K562 (cell line): ENCODE data around the gene CRIP1. TPM values are rescaled to one million over a fixed set of nuclear protein-coding genes. Genes with fewer than 3 reads are reported as not detected.

Source experiments
- ATAC-seq: fragments of 200-7000 bp; cut with Tn5 transposase; 3 replicates; pipeline ENCODE4 v1.9.1; 2020; ENCODE audit warnings: moderate library complexity
- BruUV-seq: library from RNA; stranded (reverse); fragments of 400-500 nt; replicated peaks from 2 replicates; lab custom pipeline; 2021; lab: Mats Ljungman, UMichigan
- CTCF ChIA-PET: fragments of 300-600 bp; formaldehyde crosslinking; extraction: SDS; loops from one replicate; lab custom pipeline; 2021; ENCODE audit warnings: low intra/inter-chr PET ratio; lab: Yijun Ruan, JAX
- POLR2A ChIA-PET: fragments of 300-600, 350-650 bp; sonication (Branson Sonifier 250); formaldehyde crosslinking; extraction: SDS; loops from one replicate; lab custom pipeline; 2021; ENCODE audit warnings: antibody characterized with exemption, inconsistent platforms; lab: Yijun Ruan, JAX
- DNase-seq, 4 experiments: peaks; one replicate each; pipeline versions ENCODE4 v3.0.0 to v3.0.0-alpha.2; 2011 to 2018; ENCODE audit warnings: low spot score in 3 of 4, mixed read lengths in 3 of 4; ENCODE audit errors: extremely low read depth in 1 of 4
- FAIRE-seq: peaks from 2 replicates; lab custom pipeline; 2011; peaks lifted over from hg19 to GRCh38; lab: Jason Lieb, UNC
- H2AFZ ChIP-seq: 2 replicates; pipeline ENCODE4 v1.6.0; 2011; ENCODE audit warnings: low read depth, low read length, control low read depth, inconsistent platforms
- H3K27ac ChIP-seq: fragments of 200-600 bp; 3 replicates; pipeline ENCODE4 v1.8.0; 2011; ENCODE audit warnings: low read depth, mild to moderate bottlenecking, control low read depth, inconsistent platforms, low read length, moderate library complexity, mixed read lengths; ENCODE audit errors: extremely low read depth
- H3K27me3 ChIP-seq, 2 experiments: fragments of 300-600 bp in 1 of 2; 2 replicates in 1 of 2; 3 replicates in 1 of 2; pipeline versions ENCODE4 v1.6.0 to v1.8.0; 2011; ENCODE audit warnings: inconsistent platforms in 2 of 2, low read length in 2 of 2, mild to moderate bottlenecking in 1 of 2, mixed read lengths in 1 of 2, moderate library complexity in 1 of 2; ENCODE audit not compliant: control insufficient read depth in 2 of 2, insufficient read depth in 2 of 2
- H3K36me3 ChIP-seq: fragments of 300-600 bp; 3 replicates; pipeline ENCODE4 v1.8.0; 2011; ENCODE audit warnings: mild to moderate bottlenecking, low read length, inconsistent platforms; ENCODE audit not compliant: control insufficient read depth, insufficient read depth
- H3K4me1 ChIP-seq, 2 experiments: fragments of 200-600 bp in 1 of 2; replicated peaks in 1 of 2; 2 replicates in 1 of 2; 3 replicates in 1 of 2; pipeline versions ENCODE4 v1.5.1 to v1.8.0; 2011; ENCODE audit warnings: inconsistent platforms in 2 of 2, low read length in 2 of 2, mild to moderate bottlenecking in 1 of 2, mixed read lengths in 1 of 2, moderate library complexity in 1 of 2; ENCODE audit not compliant: control insufficient read depth in 2 of 2, insufficient read depth in 2 of 2
- H3K4me2 ChIP-seq: 2 replicates; pipeline ENCODE4 v1.6.1; 2011; ENCODE audit warnings: low read length, control low read depth, inconsistent platforms, mixed read lengths; ENCODE audit not compliant: insufficient read depth
- H3K4me3 ChIP-seq: fragments of 200-600 bp; sonication (generic), shearing (Covaris generic); 2 replicates; pipeline ENCODE4 v1.5.1; 2016; ENCODE audit warnings: control low read depth, inconsistent platforms
- H3K79me2 ChIP-seq: fragments of 200-600 bp; 3 replicates; pipeline ENCODE4 v1.8.0; 2011; ENCODE audit warnings: low read length, inconsistent platforms; ENCODE audit not compliant: control insufficient read depth, insufficient read depth
- H3K9ac ChIP-seq, 2 experiments: 2 replicates each; pipeline versions ENCODE4 v1.6.0 to v1.6.1; 2011; ENCODE audit warnings: low read depth in 2 of 2, low read length in 2 of 2, control low read depth in 1 of 2, inconsistent platforms in 1 of 2, mild to moderate bottlenecking in 1 of 2, mixed read lengths in 1 of 2; ENCODE audit not compliant: insufficient read depth in 1 of 2
- H3K9me1 ChIP-seq: one replicate; pipeline ENCODE4 v1.6.0; 2011; ENCODE audit warnings: inconsistent platforms, mild to moderate bottlenecking, low read length, moderate library complexity; ENCODE audit not compliant: control insufficient read depth, insufficient read depth
- H3K9me3 ChIP-seq: replicated peaks from 2 replicates; pipeline ENCODE4 v1.5.1; 2011; ENCODE audit warnings: low read depth, low read length, inconsistent platforms; ENCODE audit not compliant: control insufficient read depth, insufficient read depth
- H4K20me1 ChIP-seq: replicated peaks from 2 replicates; pipeline ENCODE4 v1.6.1; 2011; ENCODE audit warnings: low read length, inconsistent platforms, mixed read lengths; ENCODE audit not compliant: control insufficient read depth, insufficient read depth
- ASH1L ChIP-seq: fragments of 450-650 bp; IDR thresholded peaks from 2 replicates; pipeline ENCODE4 v1.6.1; 2018; ENCODE audit warnings: borderline replicate concordance, mild to moderate bottlenecking, low read depth; ENCODE audit not compliant: partially characterized antibody
- NR0B1 ChIP-seq: fragments of 450-650 bp; IDR thresholded peaks from one replicate; pipeline ENCODE4 v1.6.1; 2018; ENCODE audit warnings: mild to moderate bottlenecking, moderate library complexity; ENCODE audit not compliant: partially characterized antibody
- NR2C2 ChIP-seq, 2 experiments: fragments of 200-800 bp in 1 of 2; sonication (Bioruptor generic) in 1 of 2; sonication (generic) in 1 of 2; formaldehyde crosslinking in 1 of 2; IDR thresholded peaks; 2 replicates each; pipeline versions ENCODE4 v1.6.1 to v1.8.0; 2016 to 2022; ENCODE audit warnings: mild to moderate bottlenecking in 1 of 2, missing compliant biosample characterization in 1 of 2, missing genetic modification characterization in 1 of 2, missing genetic modification reagents in 1 of 2
- POLR2G ChIP-seq: fragments of 200-400 bp; formaldehyde crosslinking; IDR thresholded peaks from 2 replicates; pipeline ENCODE4 v1.6.1; 2017; ENCODE audit warnings: low read depth, mild to moderate bottlenecking, antibody characterized with exemption, low read length, moderate library complexity
- RBM22 ChIP-seq: fragments of 200-400 bp; formaldehyde crosslinking; IDR thresholded peaks from 2 replicates; pipeline ENCODE4 v1.6.1; 2018; ENCODE audit warnings: low read length, low read depth; ENCODE audit not compliant: poor library complexity, severe bottlenecking
- SMARCA5 ChIP-seq: fragments of 450-650 bp; IDR thresholded peaks from 2 replicates; pipeline ENCODE4 v1.6.1; 2016
- ZBTB2 ChIP-seq: fragments of 450-650 bp; IDR thresholded peaks from 2 replicates; pipeline ENCODE4 v1.6.1; 2016; ENCODE audit warnings: antibody characterized with exemption
- ZEB2 ChIP-seq: fragments of 450-650 bp; IDR thresholded peaks from 2 replicates; pipeline ENCODE4 v1.6.1; 2016
- ZNF280B ChIP-seq: fragments of 250-450 bp; sonication (Bioruptor Pico); IDR thresholded peaks from 2 replicates; pipeline ENCODE4 v1.5.1; 2021; ENCODE audit warnings: mild to moderate bottlenecking
- ZNF592 ChIP-seq: fragments of 450-650 bp; IDR thresholded peaks from 2 replicates; pipeline ENCODE4 v1.6.1; 2017; ENCODE audit warnings: antibody characterized with exemption, mild to moderate bottlenecking
- WGBS: fragments of 100-300 bp; shearing (Covaris generic); methylation state at CpG from one replicate; pipeline ENCODE4 v1.1.6; 2016; ENCODE audit warnings: low coverage, mixed read lengths; ENCODE audit not compliant: insufficient coverage; ENCODE audit errors: missing lambda C conversion rate; 5-methylcytosine and 5-hydroxymethylcytosine counted together
- in situ Hi-C: fragments of 300-500 bp; cut with MboI; formaldehyde crosslinking; loops from 4 replicates; pipeline ENCODE4 v1.15.0; 2018; ENCODE audit warnings: inconsistent platforms, mixed read lengths
- intact Hi-C: fragments of 100-400 bp; cut with micrococcal nuclease; formaldehyde crosslinking; loops from 2 replicates; pipeline ENCODE4 v1.14.2; 2022
- polyA plus RNA-seq, 8 experiments: library from polyadenylated mRNA; depleted of rRNA in 4 of 8; stranded (reverse) in 5 of 8; unstranded in 3 of 8; fragments of >200 nt; fragmentation: Nextera tagmentation in 2 of 8; fragmentation: Illumina TruSeq in 1 of 8; extraction: Ambion mirVana in 2 of 8; extraction: Trizol in 1 of 8; gene quantifications; 2 replicates each; pipeline versions ENCODE4 v1.2.1 to v1.2.3, GENCODE V29; 2011 to 2014; ENCODE audit warnings: inconsistent platforms in 1 of 8, missing spikeins in 1 of 8
- total RNA-seq, 7 experiments: library from RNA; depleted of rRNA in 6 of 7; stranded (reverse); fragments of >200 nt in 6 of 7; fragmentation: Illumina TruSeq in 2 of 7; extraction: Trizol in 2 of 7; gene quantifications; 2 replicates each; pipeline versions ENCODE4 v1.2.1 to v1.2.3, GENCODE V29; 2011 to 2021; ENCODE audit warnings: low replicate concordance in 1 of 7

CRIP1 gene
- total and polyA plus RNA-seq, 9 of the 15 experiments (the other 6 are each of a cell fraction or from before 2014, with no cell fraction given) = 0.11 to 0.58 (median 0.14) TPM; not detected in 6

- Histone ChIP-seq H3K27ac (no peak overlapping the region), H3K4me1 (peaks cover 0 to 5% of the 10 kb centered on the region in 2 experiments; a peak in 2 of 5 replicates), H3K4me2 (no peak overlapping the region), H3K9me3 (no peaks in the 10 kb centered on the region), H3K9ac (no peak overlapping the region), H3K36me3 (peaks cover 63% of the 10 kb centered on the region; the same call in 1 of the 3 replicates), H4K20me1 (no peaks in the 10 kb centered on the region), H3K79me2 (no peaks in the 10 kb centered on the region), H3K9me1 (no peaks in the 10 kb centered on the region), H3K27me3 (no peaks in the 10 kb centered on the region), H2AFZ (no peak overlapping the region), H3K4me3 (no peak overlapping the region)
- ATAC-seq (no peak; the same call in 2 of the 3 replicates), FAIRE-seq (no peak), DNase-seq (no peak)
- peak; percentile 9; the same call in 1 of the 2 replicates for TF ChIP-seq POLR2G
- no peak for TF ChIP-seq NR2C2 (CRISPR knock-in tag; IDR thresholded peaks at IDR 0.05)
- no peak for TF ChIP-seq NR2C2 (tag; IDR thresholded peaks at IDR 0.05)
- TF ChIP-seq ASH1L = no peak
- no peak for TF ChIP-seq ZNF592
- TF ChIP-seq ZBTB2 = no peak
- no peak for TF ChIP-seq SMARCA5
- no peak for TF ChIP-seq NR0B1
- TF ChIP-seq RBM22 = peak; percentile 44
- no peak for TF ChIP-seq ZEB2
- no peak for TF ChIP-seq ZNF280B
- intact Hi-C loops = no loop called here
- WGBS = 89% methylated on average over 14 of the region's 18 CpGs
- in situ Hi-C loops = no loop called here
- no TSS peak for BruUV-seq
- POLR2A ChIA-PET = interaction anchor here (1.7 kb wide), 1 partner anchor 14 kb away, joined by 5 read pairs; no protein-coding TSS in a partner anchor
- CTCF ChIA-PET = no interaction called here
These were observed 28.7 kb upstream of the CRIP1 start for GRCh38 chr14:105458010-105458409.
